Stimulated activated CD8-positive, alpha-beta memory T cell treated with anti-CD3 and anti-CD28 coated beads, Interleukin-2, amount 100 ng/mL, for 1 hour (primary cell): ENCODE results near the gene SPTY2D1.
"Not testable (repeated sequence)": the region's sequence is repeated elsewhere in the genome, so short reads cannot be mapped to it uniquely, and the experiment has no call there.

Experiments
- DNase-seq, 2 donors: peaks; one replicate each; pipeline ENCODE4 v3.0.0-alpha.2; 2020; ENCODE audit warnings: low read depth in 2 of 2

SPTY2D1 gene

DNA sequence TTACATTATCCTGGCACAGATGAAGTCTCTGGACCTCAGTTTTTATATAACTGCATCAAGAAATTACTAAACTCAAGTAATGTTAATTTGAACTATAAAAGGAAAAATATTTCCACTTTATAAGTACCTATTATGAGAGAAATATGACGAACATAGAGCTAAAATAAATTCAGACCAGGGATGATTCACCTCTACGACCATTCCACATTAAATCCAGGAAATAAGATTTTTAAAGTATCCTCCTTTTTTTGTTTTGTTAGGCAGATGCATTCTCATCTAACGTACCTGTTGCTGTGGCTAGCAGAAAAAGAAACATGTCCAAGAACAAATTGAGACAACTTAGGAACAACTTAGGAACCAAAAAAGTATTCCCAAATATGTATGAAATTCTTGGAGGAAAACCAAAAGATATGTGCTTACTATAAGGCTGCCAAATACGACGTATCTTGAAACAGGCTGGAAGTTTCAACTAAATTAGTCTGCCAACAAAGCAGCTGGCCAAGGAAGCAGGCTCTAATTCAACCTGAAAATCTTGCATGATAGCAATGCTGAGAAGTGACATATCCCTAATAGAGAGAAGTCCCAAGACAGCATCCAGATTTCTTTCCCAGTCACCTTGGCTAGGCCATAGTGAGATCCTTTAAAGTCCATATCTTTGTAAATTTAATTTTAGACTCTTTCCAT is 15.7 kb downstream of the SPTY2D1 start:
- DNase-seq: no peak

DNA sequence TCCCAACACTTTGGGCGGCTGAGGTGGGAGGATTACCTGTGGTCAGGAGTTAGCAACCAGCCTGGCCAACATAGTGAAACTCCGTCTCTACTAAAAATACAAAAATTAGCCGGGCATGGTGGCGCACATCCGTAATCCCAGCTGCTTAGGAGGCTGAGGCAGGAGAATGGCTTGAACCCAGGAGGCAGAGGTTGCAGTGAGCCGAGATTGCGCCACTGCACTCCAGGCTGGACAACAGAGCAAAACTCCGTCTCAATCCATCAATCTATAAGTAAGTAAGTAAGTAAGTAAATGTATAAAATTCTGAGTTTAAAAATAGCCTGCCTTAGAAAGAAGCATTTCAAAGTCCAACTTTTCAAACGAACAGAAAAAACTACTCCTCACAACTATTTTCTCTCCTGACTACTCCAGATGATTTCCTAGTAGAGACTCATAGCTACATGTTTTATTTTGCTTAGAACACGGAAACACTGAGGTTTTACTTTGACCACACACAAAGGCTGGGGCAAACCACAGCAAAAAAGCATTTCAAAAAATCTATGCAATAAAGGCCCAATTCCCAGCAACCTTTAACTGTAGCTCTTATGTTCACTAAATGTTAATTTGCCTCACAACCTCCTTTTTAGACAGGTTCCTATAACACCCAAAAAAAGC is 16.3 kb downstream of the SPTY2D1 start:
- peak in 1 of 2 donors; percentile 14 for DNase-seq

DNA sequence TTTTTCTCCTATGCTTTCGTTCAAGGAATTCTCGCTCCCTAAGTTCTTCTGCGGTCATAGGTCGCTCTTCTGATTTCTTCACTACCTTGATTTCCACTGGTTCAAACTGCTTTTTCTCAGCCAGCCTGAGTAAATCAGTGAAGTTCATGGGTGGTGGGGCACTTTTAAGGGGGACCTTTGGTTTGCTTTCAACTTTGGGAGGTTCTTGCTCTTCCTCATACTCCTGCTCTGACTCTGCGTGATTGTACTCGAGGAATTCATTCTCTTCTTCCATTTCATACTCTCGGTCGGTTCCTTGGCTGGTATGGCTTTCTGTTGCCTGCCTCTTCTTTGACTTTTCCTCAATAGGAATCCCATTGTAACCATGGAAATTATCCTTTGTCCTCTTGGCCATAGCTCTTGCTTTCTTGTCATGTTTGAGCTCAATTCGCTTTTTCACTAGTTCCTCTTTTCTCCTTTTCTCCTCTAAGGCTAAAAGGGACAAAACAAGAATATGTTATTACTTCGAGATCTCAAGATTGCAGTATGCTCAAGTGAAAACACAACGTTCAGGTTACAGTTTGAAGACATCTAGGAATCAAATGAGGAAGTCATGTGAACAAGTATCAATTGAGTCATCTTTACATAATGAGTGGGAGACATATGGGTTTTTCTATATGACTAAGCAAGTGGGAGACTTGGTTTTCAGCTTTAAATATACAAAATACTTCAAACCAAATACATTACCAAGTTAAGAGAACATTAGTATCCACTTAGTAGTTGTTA is 18.3 kb downstream of the SPTY2D1 start:
- no peak for DNase-seq

DNA sequence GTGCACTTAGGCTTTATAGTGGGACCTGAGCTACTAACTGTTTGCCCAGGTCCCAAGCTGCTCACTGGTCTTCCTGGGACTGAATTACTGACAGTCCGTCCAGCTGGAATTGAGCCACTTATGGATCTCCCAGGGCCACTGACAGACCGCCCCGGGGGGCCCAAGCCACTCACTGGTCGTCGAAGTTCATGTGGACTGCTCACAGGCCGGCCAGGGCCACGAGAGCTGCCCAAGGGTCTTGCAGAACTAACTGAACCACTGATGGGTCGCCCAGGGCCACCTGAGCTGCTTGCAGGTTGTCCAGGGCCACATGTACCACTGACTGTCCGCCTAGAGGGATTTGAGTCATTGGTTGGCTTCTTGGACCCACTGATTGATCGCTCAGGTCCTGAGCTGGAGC is 19.5 kb downstream of the SPTY2D1 start:
- DNase-seq: no peak

DNA sequence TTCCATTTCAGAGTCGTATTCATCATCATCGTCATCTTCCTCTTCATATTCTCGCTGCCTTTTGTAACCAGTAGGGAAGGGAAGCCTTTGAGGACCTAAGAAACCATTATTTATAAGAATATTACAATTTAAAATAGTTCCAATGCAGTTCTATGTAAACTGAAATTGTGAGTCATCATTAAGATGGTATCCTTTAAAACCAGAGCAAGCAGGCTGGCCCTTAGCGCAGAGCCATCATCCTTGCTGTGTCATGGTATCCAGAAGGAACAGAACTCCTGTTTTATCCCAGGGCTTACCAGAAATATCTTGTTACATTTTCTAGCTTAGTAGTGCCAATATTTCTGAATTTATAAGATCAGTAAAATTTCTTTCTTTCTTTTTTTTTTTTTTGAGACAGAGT is 21.7 kb downstream of the SPTY2D1 start:
- no peak for DNase-seq

DNA sequence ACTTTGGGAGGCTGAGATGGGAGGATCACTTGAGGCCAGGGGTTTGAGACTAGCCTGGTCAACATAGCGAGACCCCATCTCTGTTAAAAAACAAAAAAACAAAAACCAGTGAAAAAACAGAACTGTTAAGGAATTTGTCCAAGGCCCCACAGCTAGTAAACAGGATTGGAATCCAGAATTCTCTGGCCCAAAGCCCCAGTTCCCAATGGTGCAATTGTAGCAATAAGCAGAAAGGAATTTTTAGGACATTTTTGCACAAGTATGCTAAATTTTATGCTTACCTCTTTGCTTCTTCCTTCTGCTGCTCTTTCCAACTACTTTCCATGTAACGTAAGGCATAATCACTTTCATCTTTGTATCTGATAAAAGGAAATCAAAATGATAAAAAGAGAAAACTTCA is 22.9 kb downstream of the SPTY2D1 start:
- no peak for DNase-seq

DNA sequence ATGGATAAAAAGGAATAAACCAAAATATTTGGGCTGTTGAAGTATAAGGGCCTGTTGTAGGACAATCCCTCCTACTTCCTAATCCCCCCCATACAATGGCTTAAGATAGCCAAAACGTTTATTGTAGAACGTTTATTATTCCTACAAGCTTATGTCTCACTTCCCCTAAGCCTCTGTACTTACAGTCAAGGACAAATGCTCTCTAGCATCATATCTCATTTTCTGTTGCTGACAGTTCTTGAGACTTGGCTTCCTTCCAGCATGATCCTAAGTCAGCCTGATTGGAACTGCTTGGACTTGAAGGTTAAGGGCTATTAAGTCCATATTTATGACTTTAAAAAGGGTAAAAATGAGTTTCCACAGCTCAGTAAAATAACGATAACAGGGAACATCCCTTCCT is 25.8 kb downstream of the SPTY2D1 start:
- DNase-seq: no peak

DNA sequence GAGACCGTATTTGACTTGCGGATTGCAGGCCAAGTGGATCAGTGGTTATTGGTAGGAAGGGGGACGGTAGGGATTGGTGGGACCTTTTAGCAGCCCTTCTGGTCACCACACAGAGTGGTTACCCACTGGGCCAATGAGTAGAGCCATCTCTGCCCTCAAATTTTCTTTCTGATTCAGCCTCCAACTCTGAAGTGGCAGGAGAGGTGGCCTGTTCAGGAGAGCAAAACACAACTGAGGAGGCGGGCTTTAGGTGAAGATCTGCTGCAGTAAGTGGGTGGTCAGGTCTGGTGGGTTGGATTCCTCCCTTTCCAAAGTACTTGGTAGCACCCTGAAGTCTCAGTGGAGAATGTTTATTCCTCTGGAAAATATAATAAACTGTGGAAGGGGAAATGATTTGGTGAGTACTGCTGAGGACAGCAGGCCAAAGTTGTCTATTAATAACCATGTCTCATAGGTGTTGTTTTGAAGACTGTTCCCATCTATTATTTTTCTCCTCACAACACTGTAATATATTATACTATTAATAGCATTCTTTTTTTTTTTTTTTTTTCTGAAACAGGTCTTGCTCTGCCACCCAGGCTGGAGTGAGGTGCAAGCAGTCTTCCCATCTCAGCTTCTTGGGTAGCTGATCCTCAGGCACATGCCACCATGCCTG is 33.1 kb downstream of the SPTY2D1 start:
- DNase-seq: no peak

DNA sequence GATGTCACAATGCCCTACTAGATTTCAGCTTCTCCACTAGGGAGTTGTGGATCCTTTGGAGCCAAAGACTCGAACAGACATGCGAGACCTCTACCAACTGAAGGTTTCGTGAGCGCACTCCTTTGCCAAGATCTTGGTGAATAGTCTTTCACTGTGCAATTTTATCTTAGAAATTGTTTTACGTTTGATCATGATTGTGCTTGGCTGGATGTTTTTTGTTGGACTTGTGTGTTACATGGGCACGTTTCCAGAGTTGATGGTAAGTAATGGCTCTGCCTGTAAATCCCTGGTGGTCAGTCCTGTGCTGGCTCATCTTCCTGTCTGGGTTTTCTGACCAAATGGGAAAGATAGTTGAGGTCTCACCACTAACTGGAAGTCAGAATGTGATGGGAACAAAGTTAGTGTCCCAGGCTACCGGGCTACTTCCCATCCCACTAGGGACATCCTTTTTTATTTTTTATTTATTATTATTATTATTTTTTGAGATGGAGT is 34.4 kb downstream of the SPTY2D1 start, which contains the start of gene MISFA:
Gene MISFA, plus strand, starts transcription at position 51 of the 492 bp plus-strand sequence. Its CDS starts 140 bp downstream, at position 191.
- DNase-seq: no peak

DNA sequence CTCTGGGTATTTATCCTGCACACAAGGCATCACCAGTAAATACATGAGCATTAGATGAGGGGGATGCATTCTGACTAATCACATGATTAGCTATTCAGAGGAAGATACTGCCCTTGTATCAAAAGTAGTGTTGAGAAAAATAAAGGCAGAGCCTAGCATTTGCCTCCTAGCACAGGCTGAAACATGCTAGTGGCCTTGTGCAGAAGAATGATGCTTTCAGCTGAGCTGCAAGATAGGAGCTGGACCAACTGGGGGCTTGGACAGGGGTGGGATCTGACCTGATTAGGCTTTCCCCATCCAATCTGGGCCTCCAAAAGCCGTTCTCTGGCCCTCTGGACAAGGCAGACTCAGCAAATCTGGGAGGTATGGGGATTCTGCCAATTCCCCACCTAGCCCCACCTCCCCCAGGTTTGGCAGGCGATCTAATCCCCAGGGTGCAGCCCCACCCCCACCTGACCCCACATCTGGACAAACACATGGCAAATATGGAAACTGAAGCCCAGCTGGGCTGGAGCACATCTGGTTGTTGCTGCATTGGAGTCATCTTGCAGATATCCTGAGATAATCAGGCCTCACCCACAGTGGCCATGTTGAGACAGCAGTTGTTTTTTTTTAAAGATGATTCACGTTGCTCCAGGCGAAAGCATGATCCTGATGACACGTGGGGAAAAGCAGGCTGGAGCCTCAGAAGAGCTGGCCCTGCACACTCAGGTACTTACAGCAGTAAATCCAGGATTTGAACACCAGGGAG is 39.0 kb downstream of the SPTY2D1 start:
- no peak for DNase-seq

DNA sequence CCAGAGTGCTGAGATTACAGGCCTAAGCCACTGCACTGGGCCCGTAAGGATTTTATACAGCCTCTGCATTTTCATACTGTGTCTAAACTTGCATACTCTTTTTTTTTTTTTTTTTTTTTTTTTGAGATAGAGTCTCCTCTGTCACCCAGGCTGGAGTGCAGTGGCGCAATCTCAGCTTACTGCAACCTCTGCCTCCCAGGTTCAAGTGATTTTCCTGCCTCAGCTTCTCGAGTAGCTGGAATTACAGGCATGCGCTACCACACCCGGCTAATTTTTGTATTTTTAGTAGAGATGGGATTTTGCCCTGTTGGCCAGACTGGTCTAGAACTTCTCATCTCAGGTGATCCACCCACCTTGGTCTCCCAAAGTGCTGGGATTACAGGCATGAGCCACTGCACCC is 40.1 kb downstream of the SPTY2D1 start:
- not testable (repeated sequence) for DNase-seq

DNA sequence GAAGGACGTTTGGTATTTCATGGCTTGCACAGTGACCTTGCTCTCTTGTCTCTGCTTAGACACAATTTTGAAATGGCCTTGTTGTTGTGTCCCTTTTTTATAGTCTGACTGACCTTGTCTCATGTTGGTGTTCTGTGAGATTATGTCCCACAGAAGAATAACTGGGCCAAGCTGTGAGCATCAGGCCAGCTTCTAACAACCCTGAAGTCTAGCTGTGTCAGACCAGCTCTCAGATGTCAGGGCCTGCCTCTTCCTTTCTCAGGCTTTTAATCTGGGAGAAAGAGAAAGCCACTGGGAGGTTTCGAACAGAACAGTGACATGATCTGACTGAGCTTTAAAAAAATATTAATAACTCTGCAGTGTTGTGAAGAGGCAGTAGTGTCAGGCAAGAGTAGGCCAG is 43.6 kb downstream of the SPTY2D1 start:
- no peak for DNase-seq

DNA sequence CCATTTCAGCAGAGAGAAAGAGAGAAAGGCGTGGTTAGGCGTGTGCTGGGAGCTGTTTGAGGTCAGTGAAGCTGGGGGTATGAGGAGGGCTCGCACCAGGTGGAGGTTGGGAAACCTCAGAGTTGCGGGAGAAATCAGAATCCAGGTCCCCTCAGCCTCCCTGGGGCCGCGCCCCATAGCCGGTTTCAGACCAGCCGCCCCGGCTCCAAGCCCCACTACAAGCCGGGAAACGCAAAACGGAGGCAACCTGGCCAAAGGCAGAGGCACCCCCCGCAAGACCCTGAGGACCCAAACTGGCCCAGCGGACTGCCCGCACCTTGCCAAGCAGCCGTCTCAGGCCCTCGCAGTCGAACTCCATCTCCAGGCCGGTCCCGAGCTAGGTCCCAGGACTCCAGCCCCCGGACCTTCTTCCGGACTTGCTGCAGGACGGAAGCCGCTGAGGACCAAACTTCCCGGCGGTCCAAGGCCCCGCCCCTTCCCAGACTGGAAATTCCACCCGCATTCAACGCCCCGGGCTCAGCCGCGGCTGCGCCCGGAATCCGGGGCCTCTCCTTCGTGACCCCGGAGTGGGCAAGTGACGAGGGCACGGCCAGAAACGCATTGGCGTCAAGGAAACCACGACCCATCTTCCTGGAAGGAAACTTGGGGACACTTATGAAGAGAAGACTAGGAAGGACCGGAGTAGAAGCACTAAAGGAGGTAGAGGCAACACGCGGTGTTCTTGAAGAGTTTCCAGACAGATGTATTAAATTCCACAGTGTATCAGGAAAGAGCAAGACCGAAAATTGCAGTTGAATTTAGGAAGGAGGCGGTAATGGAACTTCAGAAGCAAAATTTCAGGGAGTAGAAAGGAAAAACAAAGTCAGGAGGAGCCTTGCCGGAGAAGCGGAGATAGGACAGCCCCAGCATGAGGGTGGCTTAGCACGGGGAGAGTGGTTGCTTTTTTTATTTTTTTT is 45.6 kb downstream of the SPTY2D1 start, which contains the start of gene UEVLD:
Gene UEVLD, minus strand, starts transcription at position 438 of the 956 bp plus-strand sequence. Its CDS starts 80 bp downstream, at position 358.
- DNase-seq: peak; percentile 35 to 49

DNA sequence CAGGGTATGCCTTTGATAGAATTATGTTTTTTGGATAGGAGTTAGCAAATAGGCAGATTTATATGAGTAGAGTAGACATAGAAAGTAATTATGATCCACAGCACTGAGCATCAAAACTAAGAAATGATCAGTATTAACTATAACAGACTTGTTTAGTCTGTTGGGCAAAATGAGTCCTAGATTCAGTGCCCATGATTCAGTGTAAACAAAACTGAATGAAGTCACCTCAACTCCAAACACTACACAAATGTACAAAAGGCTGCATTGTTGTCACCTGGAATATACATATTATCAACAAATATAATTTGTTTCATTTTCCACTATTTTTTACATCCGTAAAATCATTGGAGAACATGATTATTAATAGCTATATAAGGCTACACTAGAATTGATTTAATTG is 52.3 kb downstream of the SPTY2D1 start:
- no peak for DNase-seq

DNA sequence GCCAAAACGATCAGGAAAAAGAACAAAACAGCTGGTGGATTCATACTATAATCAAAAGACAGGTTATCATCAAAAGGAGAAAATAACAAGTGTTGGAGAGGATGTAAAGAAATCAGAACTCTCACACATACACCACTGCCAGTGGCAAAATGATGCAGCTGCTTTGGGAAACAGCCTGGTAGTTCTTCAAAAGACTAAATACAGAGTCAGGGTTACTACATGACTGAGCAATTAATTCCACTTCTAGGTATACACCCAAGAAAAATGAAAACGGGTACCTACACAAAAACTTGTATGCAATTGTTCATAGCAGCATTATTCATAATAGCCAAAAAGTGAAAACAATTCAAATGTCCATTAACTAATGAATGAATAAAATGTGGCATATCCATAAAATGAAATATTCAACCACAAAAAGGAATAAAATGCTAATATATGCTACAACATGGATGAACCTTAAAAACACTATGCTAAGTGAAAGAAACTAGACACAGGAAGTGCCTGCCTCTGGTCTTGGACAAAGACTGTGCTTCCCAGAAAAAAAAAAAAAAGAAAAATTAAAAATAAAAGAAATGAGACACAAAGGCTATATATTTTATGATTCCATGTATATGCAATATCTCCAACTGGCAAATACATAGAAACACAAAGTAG is 53.9 kb downstream of the SPTY2D1 start:
- DNase-seq: no peak

DNA sequence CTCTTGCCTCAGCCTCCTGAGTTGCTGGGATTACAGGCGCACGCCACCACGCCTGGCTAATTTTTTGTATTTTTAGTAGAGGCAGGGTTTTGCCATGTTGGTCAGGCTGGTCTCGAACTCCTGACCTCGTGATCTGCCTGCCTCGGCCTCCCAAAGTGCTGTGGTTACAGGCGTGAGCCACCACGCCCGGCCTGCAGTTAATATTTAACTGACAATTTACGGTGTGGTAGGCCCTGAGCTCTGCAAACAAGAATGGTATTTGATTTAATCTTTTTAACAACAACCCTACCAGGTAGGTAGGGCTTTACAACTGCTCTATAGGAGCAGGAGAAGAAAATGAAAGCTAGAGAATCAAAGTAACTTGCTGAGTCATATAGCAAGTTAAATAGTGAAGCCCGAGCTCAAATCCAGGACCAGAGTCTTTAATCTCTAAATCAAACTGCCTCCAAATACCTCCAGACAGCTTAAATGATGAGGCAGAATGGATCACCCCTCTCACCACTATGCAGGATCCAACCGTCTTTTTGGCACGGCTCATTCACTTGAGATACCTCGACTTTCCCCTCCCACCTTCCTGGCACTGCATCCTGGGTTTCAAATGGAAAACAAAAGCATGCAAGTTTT is 55.1 kb downstream of the SPTY2D1 start:
- DNase-seq: no peak

DNA sequence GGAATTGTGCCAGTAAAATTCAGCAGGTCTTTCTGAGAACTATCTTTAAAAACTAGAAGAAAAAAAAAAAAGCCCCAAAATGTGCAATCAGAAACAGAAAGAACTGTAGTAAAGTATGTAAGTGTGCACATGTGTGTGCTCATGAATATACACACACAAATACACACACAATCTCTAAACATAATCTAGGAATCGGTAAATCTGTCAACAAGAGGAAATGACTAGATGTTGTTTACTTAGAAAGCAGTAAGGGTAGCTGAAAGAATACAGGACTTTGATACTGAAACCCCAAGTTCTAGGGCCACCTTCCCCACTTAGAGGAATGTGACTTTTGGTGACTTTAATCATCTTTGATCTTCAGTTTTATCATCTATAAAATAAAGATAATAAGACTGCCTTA is 58.8 kb downstream of the SPTY2D1 start:
- no peak for DNase-seq

DNA sequence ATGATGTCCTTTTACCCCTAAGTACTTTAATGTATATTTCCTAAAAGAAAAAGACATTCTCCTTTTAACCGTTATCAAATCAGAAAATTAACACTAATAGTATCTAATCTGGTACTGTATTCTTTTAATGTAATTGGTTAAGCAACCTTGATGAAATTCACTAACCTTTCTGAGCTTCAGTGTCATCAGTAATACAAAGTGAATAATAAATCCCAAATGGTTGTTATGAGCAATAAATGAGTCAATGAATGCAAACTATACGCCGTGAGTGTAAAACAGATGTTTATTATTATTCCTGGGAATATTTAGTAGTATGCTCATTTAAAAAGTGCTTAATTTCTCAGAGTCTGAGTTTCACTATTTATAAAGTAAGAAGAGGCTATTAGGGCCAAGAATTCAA is 67.1 kb downstream of the SPTY2D1 start:
- DNase-seq: no peak

DNA sequence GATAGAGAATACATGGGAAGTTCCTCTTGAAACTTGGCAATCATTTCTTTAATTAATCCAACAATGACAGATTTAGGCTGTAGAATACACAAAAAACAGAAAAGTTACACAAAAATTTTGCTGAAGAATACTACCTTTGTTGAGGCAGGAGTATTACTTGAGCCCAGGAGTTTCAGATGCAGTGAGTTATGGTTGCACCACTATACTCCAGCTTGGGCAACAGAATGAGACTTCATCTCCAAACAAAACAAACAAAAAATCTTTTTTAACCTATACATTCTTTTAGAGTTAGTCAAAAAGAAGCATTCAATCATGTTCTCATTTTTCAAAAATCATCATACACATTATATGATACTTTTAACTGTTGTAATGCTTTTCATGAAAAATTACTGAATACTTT is 67.7 kb downstream of the SPTY2D1 start:
- no peak for DNase-seq
